ENCODE measurements around the gene NUAK1. TPM values are rescaled to one million over a fixed set of nuclear protein-coding genes. Genes with fewer than 3 reads are reported as not detected.

NUAK1 gene
- total and polyA plus RNA-seq, 2 experiments from 2014 or later: 5.4 to 16.9 TPM

DNA sequence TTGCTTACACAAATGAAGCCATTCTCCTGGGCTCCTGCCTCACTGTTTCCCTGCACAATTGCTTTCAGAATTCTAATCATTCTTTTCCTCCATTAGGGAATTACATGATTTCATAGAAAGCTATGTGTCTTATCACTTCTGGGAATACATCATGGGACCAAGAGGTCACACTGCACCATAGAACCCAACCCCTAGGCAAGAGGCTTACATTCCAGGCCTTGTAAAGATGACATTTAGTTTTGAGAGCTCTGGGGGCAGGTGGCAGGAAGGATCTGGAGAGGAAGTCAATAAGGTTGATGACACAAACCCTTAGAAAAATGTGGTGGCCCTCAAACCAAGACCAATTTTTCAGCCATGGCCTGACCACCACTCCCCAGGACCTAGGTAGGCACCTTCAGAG, 57.1 kb downstream of the NUAK1 start:
- peaks cover 7% of the 10 kb centered on the region; the same call in 1 of the 2 replicates for H3K79me2 ChIP-seq (replicated peaks; ENCODE audit: insufficient read depth)
- H4K20me1 ChIP-seq (replicated peaks; ENCODE audit: insufficient read depth): no peaks in the 10 kb centered on the region
- H3F3A ChIP-seq (replicated peaks; ENCODE audit: low read depth): no peaks in the 10 kb centered on the region
- Mint-ChIP-seq H3K36me3 (ENCODE audit: low read depth) (peaks cover 21% of the 10 kb centered on the region), H3K27ac (no peak overlapping the region), H3K9me3 (no peaks in the 10 kb centered on the region), H3K27me3 (ENCODE audit: insufficient read depth, low read depth, poor library complexity) (no peaks in the 10 kb centered on the region), H3K4me3 (no peak overlapping the region), H3K4me1 (peaks cover 23% of the 10 kb centered on the region)
- H3K9me2 ChIP-seq (ENCODE audit: insufficient read depth): no peaks in the 10 kb centered on the region
- H3K4me1 ChIP-seq (ENCODE audit: insufficient read depth): peaks cover 11% of the 10 kb centered on the region
- DNase-seq (ENCODE audit: low spot score) (no peak), ATAC-seq (no peak)
- H2AFZ ChIP-seq: no peak overlapping the region
- no peak overlapping the region for H3K27ac ChIP-seq (ENCODE audit: low read depth)
- H3K27me3 ChIP-seq (ENCODE audit: insufficient read depth): no peaks in the 10 kb centered on the region
- TF ChIP-seq JUNB (IDR thresholded peaks at IDR 0.05; ENCODE audit: unreplicated experiment): no peak
- no peak for TF ChIP-seq EZH2phosphoT487 (IDR thresholded peaks at IDR 0.05; ENCODE audit: unreplicated experiment)
- TF ChIP-seq, protein P1, sequence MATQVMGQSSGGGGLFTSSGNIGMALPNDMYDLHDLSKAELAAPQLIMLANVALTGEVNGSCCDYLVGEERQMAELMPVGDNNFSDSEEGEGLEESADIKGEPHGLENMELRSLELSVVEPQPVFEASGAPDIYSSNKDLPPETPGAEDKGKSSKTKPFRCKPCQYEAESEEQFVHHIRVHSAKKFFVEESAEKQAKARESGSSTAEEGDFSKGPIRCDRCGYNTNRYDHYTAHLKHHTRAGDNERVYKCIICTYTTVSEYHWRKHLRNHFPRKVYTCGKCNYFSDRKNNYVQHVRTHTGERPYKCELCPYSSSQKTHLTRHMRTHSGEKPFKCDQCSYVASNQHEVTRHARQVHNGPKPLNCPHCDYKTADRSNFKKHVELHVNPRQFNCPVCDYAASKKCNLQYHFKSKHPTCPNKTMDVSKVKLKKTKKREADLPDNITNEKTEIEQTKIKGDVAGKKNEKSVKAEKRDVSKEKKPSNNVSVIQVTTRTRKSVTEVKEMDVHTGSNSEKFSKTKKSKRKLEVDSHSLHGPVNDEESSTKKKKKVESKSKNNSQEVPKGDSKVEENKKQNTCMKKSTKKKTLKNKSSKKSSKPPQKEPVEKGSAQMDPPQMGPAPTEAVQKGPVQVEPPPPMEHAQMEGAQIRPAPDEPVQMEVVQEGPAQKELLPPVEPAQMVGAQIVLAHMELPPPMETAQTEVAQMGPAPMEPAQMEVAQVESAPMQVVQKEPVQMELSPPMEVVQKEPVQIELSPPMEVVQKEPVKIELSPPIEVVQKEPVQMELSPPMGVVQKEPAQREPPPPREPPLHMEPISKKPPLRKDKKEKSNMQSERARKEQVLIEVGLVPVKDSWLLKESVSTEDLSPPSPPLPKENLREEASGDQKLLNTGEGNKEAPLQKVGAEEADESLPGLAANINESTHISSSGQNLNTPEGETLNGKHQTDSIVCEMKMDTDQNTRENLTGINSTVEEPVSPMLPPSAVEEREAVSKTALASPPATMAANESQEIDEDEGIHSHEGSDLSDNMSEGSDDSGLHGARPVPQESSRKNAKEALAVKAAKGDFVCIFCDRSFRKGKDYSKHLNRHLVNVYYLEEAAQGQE (IDR thresholded peaks at IDR 0.05; ENCODE audit: unreplicated experiment): no peak
- no peak for TF ChIP-seq STAT1 (IDR thresholded peaks at IDR 0.05; ENCODE audit: unreplicated experiment)
- TF ChIP-seq ZNF114 (CRISPR knock-in tag; IDR thresholded peaks at IDR 0.05): no peak
- no peak for TF ChIP-seq NANOG (IDR thresholded peaks at IDR 0.05; ENCODE audit: borderline replicate concordance)
- TF ChIP-seq, protein P2, sequence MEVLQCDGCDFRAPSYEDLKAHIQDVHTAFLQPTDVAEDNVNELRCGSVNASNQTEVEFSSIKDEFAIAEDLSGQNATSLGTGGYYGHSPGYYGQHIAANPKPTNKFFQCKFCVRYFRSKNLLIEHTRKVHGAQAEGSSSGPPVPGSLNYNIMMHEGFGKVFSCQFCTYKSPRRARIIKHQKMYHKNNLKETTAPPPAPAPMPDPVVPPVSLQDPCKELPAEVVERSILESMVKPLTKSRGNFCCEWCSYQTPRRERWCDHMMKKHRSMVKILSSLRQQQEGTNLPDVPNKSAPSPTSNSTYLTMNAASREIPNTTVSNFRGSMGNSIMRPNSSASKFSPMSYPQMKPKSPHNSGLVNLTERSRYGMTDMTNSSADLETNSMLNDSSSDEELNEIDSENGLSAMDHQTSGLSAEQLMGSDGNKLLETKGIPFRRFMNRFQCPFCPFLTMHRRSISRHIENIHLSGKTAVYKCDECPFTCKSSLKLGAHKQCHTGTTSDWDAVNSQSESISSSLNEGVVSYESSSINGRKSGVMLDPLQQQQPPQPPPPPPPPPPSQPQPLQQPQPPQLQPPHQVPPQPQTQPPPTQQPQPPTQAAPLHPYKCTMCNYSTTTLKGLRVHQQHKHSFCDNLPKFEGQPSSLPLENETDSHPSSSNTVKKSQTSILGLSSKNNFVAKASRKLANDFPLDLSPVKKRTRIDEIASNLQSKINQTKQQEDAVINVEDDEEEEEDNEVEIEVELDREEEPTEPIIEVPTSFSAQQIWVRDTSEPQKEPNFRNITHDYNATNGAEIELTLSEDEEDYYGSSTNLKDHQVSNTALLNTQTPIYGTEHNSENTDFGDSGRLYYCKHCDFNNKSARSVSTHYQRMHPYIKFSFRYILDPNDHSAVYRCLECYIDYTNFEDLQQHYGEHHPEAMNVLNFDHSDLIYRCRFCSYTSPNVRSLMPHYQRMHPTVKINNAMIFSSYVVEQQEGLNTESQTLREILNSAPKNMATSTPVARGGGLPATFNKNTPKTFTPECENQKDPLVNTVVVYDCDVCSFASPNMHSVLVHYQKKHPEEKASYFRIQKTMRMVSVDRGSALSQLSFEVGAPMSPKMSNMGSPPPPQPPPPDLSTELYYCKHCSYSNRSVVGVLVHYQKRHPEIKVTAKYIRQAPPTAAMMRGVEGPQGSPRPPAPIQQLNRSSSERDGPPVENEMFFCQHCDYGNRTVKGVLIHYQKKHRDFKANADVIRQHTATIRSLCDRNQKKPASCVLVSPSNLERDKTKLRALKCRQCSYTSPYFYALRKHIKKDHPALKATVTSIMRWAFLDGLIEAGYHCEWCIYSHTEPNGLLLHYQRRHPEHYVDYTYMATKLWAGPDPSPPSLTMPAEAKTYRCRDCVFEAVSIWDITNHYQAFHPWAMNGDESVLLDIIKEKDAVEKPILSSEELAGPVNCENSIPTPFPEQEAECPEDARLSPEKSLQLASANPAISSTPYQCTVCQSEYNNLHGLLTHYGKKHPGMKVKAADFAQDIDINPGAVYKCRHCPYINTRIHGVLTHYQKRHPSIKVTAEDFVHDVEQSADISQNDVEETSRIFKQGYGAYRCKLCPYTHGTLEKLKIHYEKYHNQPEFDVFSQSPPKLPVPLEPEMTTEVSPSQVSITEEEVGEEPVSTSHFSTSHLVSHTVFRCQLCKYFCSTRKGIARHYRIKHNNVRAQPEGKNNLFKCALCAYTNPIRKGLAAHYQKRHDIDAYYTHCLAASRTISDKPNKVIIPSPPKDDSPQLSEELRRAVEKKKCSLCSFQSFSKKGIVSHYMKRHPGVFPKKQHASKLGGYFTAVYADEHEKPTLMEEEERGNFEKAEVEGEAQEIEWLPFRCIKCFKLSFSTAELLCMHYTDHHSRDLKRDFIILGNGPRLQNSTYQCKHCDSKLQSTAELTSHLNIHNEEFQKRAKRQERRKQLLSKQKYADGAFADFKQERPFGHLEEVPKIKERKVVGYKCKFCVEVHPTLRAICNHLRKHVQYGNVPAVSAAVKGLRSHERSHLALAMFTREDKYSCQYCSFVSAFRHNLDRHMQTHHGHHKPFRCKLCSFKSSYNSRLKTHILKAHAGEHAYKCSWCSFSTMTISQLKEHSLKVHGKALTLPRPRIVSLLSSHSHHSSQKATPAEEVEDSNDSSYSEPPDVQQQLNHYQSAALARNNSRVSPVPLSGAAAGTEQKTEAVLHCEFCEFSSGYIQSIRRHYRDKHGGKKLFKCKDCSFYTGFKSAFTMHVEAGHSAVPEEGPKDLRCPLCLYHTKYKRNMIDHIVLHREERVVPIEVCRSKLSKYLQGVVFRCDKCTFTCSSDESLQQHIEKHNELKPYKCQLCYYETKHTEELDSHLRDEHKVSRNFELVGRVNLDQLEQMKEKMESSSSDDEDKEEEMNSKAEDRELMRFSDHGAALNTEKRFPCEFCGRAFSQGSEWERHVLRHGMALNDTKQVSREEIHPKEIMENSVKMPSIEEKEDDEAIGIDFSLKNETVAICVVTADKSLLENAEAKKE (CRISPR knock-in tag; IDR thresholded peaks at IDR 0.05): no peak
- TF ChIP-seq EZH2 (IDR thresholded peaks at IDR 0.05; ENCODE audit: low read depth, unreplicated experiment): no peak
- no peak for TF ChIP-seq CREB1 (CRISPR knock-in tag; IDR thresholded peaks at IDR 0.05; ENCODE audit: low read depth)
- no peak for TF ChIP-seq ZNF331 (CRISPR knock-in tag; IDR thresholded peaks at IDR 0.05; ENCODE audit: low read depth)
- TF ChIP-seq, protein P3, sequence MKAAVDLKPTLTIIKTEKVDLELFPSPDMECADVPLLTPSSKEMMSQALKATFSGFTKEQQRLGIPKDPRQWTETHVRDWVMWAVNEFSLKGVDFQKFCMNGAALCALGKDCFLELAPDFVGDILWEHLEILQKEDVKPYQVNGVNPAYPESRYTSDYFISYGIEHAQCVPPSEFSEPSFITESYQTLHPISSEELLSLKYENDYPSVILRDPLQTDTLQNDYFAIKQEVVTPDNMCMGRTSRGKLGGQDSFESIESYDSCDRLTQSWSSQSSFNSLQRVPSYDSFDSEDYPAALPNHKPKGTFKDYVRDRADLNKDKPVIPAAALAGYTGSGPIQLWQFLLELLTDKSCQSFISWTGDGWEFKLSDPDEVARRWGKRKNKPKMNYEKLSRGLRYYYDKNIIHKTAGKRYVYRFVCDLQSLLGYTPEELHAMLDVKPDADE (IDR thresholded peaks at IDR 0.05): no peak
- TF ChIP-seq, protein P4, sequence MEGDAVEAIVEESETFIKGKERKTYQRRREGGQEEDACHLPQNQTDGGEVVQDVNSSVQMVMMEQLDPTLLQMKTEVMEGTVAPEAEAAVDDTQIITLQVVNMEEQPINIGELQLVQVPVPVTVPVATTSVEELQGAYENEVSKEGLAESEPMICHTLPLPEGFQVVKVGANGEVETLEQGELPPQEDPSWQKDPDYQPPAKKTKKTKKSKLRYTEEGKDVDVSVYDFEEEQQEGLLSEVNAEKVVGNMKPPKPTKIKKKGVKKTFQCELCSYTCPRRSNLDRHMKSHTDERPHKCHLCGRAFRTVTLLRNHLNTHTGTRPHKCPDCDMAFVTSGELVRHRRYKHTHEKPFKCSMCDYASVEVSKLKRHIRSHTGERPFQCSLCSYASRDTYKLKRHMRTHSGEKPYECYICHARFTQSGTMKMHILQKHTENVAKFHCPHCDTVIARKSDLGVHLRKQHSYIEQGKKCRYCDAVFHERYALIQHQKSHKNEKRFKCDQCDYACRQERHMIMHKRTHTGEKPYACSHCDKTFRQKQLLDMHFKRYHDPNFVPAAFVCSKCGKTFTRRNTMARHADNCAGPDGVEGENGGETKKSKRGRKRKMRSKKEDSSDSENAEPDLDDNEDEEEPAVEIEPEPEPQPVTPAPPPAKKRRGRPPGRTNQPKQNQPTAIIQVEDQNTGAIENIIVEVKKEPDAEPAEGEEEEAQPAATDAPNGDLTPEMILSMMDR (conservative IDR thresholded peaks at IDR 0.05; ENCODE audit: low read depth in 2 of 2): no peak
- no peak for TF ChIP-seq POLR2AphosphoS5 (IDR thresholded peaks at IDR 0.05; ENCODE audit: low read depth)
- H3K36me3 ChIP-seq (ENCODE audit: insufficient read depth): peaks cover 8% of the 10 kb centered on the region; the same call in 1 of the 2 replicates
- no peak overlapping the region for H3K4me3 ChIP-seq
- H3K4me2 ChIP-seq: no peak overlapping the region

Data from GM23338 (cell line).